ENCODE measurements around the gene CDC42EP4. TPM values are rescaled to one million over a fixed set of nuclear protein-coding genes. Genes with fewer than 3 reads are reported as not detected.

The CDC42EP4 gene
- total RNA-seq, 1 experiment from 2014 or later: 25.8 TPM

DNA sequence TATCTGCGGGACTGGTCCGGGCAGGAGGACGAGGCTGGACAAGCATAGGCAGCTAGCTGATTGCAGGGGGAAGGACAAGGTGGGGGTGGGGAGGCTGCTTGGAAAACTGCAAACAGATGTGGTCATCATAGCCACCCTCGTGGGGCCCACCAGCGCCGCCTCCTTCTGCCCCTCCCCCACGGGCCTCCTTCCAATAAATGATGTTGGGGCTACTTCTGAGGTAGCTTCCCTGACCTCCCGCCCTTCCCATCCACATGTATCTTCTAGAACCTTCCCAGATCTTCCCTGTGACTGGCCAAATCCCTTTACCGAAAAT lies 12.3 kb upstream of the CDC42EP4 start:
- TF ChIP-seq, protein P1, sequence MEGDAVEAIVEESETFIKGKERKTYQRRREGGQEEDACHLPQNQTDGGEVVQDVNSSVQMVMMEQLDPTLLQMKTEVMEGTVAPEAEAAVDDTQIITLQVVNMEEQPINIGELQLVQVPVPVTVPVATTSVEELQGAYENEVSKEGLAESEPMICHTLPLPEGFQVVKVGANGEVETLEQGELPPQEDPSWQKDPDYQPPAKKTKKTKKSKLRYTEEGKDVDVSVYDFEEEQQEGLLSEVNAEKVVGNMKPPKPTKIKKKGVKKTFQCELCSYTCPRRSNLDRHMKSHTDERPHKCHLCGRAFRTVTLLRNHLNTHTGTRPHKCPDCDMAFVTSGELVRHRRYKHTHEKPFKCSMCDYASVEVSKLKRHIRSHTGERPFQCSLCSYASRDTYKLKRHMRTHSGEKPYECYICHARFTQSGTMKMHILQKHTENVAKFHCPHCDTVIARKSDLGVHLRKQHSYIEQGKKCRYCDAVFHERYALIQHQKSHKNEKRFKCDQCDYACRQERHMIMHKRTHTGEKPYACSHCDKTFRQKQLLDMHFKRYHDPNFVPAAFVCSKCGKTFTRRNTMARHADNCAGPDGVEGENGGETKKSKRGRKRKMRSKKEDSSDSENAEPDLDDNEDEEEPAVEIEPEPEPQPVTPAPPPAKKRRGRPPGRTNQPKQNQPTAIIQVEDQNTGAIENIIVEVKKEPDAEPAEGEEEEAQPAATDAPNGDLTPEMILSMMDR (IDR thresholded peaks at IDR 0.05; ENCODE audit: insufficient read depth in 1 of 2, low read depth in 1 of 2, low read length in 1 of 2, severe bottlenecking in 1 of 2, unreplicated experiment in 1 of 2): no peak

DNA sequence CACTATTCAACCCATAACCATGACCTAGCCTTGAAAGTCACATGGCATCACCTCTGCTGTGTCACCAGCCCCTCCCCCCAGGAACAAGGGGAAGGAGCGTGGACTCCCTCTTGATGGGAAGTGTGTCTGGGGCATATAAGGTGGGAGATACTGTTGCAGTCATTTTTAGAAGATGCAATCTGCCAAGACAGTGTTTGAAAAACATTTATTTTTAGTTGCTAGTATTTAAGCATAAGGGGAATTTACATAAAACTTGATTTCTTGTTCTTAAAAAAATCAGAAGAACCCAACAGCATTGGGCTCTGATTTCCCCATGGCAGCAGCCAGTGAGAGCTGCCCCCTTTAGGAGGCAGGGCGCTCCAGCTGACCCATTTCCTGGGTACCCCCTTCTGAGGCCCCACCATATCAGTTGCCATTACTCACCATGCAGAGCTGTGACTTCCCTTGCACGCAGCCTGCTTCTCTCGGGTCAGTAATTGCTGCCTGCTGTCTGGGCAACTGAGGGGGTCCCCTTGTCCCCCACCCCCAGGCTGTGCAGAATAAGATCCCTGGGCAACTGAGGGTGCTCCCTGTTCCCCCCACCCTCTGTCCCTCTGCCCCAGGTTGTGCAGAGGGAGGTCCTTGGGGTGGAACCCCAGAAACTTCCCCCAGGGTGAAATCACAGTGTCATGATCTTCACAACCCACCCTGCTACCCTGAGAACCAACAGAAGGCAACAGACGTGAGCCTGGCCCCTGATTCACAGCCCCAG lies 11.8 kb upstream of the CDC42EP4 start:
- Mint-ChIP-seq H3K4me3 (ENCODE audit: unreplicated experiment) (no peak overlapping the region), H3K27ac (ENCODE audit: unreplicated experiment) (no peak overlapping the region), H3K27me3 (ENCODE audit: insufficient read depth, unreplicated experiment) (no peaks in the 10 kb centered on the region), H3K4me1 (ENCODE audit: low read depth, unreplicated experiment) (peaks cover 6% of the 10 kb centered on the region), H3K36me3 (ENCODE audit: insufficient read depth, unreplicated experiment) (no peaks in the 10 kb centered on the region), H3K9me3 (ENCODE audit: unreplicated experiment) (no peaks in the 10 kb centered on the region)
- no peaks in the 10 kb centered on the region for H3K9me3 ChIP-seq
- H3K27me3 ChIP-seq (replicated peaks; ENCODE audit: control insufficient read depth, insufficient read depth, low read length): no peaks in the 10 kb centered on the region
- TF ChIP-seq, protein P1 (IDR thresholded peaks at IDR 0.05; ENCODE audit: insufficient read depth in 1 of 2, low read depth in 1 of 2, low read length in 1 of 2, severe bottlenecking in 1 of 2, unreplicated experiment in 1 of 2): no peak
- DNase-seq: no peak
- H3K4me1 ChIP-seq: 0 out of 2 replicates have a peak, but pooled peaks cover 8% of the 10 kb centered on the region
- BruUV-seq (replicated peaks): no TSS peak
- ChIA-PET POLR2A (no interaction called here), CTCF (no interaction called here)
- intact Hi-C loops (cut with micrococcal nuclease; ENCODE audit: unreplicated experiment): no loop called here
- no peak overlapping the region for H3K4me3 ChIP-seq (ENCODE audit: low read depth, low read length)
- H3K36me3 ChIP-seq (ENCODE audit: control insufficient read depth, insufficient read depth, low read length): no peaks in the 10 kb centered on the region

More for the DNA sequence above, 12.3 kb upstream of the CDC42EP4 start:
- Mint-ChIP-seq H3K27ac (ENCODE audit: unreplicated experiment) (no peak overlapping the region), H3K4me3 (ENCODE audit: unreplicated experiment) (no peak overlapping the region), H3K4me1 (ENCODE audit: low read depth, unreplicated experiment) (peaks cover 6% of the 10 kb centered on the region), H3K9me3 (ENCODE audit: unreplicated experiment) (no peaks in the 10 kb centered on the region), H3K27me3 (ENCODE audit: insufficient read depth, unreplicated experiment) (no peaks in the 10 kb centered on the region), H3K36me3 (ENCODE audit: insufficient read depth, unreplicated experiment) (no peaks in the 10 kb centered on the region)
- Histone ChIP-seq H3K4me3 (ENCODE audit: low read depth, low read length) (no peak overlapping the region), H3K4me1 (0 out of 2 replicates have a peak, but pooled peaks cover 8% of the 10 kb centered on the region), H3K9me3 (no peaks in the 10 kb centered on the region), H3K27me3 (replicated peaks; ENCODE audit: control insufficient read depth, insufficient read depth, low read length) (no peaks in the 10 kb centered on the region), H3K36me3 (ENCODE audit: control insufficient read depth, insufficient read depth, low read length) (no peaks in the 10 kb centered on the region)
- intact Hi-C loops (cut with micrococcal nuclease; ENCODE audit: unreplicated experiment): no loop called here
- CTCF ChIA-PET: no interaction called here
- POLR2A ChIA-PET: no interaction called here
- DNase-seq: no peak
- no TSS peak for BruUV-seq (replicated peaks)

DNA sequence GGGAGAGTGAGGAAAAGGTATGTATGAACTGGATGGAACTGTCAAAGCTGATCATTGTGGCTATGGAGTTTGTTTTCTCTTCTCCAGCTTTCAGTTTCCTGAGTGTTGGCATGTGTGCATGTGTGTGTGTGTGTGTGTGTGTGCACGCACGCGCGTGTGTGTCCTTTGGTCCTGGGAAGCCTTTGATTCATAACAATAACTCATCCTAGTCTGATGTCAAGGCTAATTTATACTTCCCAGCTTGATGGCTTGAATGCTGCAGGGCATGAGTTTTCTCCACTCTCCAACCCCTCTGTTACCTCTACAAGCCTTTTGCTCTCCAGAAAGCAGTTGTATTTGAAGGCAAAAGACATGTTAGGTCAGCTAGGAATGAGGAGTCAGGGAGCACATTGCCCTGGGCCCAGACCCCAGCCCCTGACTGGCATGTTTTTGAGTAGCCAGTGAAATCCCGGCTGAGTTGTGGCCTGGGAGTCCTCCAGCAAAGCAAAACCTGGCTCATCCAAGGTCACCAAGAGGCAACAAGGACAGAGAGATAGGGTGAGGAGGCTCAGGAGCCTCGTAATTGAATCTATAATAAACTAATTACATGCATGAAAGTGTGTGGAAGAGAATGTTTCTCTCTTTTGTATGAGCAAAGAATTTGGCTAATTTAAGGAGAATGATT lies 8.9 kb upstream of the CDC42EP4 start:
- CTCF ChIA-PET: no interaction called here
- DNase-seq: no peak
- Histone ChIP-seq H3K4me1 (peaks cover 8% of the 10 kb centered on the region; the same call in 1 of the 2 replicates), H3K9me3 (no peaks in the 10 kb centered on the region), H3K27me3 (replicated peaks; ENCODE audit: control insufficient read depth, insufficient read depth, low read length) (no peaks in the 10 kb centered on the region), H3K4me3 (ENCODE audit: low read depth, low read length) (no peak overlapping the region), H3K36me3 (ENCODE audit: control insufficient read depth, insufficient read depth, low read length) (no peaks in the 10 kb centered on the region)
- Mint-ChIP-seq H3K27me3 (ENCODE audit: insufficient read depth, unreplicated experiment) (no peaks in the 10 kb centered on the region), H3K4me1 (ENCODE audit: low read depth, unreplicated experiment) (peaks cover 6% of the 10 kb centered on the region), H3K27ac (ENCODE audit: unreplicated experiment) (no peak overlapping the region), H3K36me3 (ENCODE audit: insufficient read depth, unreplicated experiment) (no peaks in the 10 kb centered on the region), H3K4me3 (ENCODE audit: unreplicated experiment) (no peak overlapping the region), H3K9me3 (ENCODE audit: unreplicated experiment) (no peaks in the 10 kb centered on the region)
- TF ChIP-seq, protein P1 (IDR thresholded peaks at IDR 0.05; ENCODE audit: insufficient read depth in 1 of 2, low read depth in 1 of 2, low read length in 1 of 2, severe bottlenecking in 1 of 2, unreplicated experiment in 1 of 2): no peak
- POLR2A ChIA-PET: no interaction called here
- intact Hi-C loops (cut with micrococcal nuclease; ENCODE audit: unreplicated experiment): no loop called here
- BruUV-seq (replicated peaks): no TSS peak

All from Caco-2 (cell line).